ENCODE results near the gene FOXN1.
"Not testable (repeated sequence)": the region's sequence is repeated elsewhere in the genome, so short reads cannot be mapped to it uniquely, and the experiment has no call there.

Gene FOXN1

DNA sequence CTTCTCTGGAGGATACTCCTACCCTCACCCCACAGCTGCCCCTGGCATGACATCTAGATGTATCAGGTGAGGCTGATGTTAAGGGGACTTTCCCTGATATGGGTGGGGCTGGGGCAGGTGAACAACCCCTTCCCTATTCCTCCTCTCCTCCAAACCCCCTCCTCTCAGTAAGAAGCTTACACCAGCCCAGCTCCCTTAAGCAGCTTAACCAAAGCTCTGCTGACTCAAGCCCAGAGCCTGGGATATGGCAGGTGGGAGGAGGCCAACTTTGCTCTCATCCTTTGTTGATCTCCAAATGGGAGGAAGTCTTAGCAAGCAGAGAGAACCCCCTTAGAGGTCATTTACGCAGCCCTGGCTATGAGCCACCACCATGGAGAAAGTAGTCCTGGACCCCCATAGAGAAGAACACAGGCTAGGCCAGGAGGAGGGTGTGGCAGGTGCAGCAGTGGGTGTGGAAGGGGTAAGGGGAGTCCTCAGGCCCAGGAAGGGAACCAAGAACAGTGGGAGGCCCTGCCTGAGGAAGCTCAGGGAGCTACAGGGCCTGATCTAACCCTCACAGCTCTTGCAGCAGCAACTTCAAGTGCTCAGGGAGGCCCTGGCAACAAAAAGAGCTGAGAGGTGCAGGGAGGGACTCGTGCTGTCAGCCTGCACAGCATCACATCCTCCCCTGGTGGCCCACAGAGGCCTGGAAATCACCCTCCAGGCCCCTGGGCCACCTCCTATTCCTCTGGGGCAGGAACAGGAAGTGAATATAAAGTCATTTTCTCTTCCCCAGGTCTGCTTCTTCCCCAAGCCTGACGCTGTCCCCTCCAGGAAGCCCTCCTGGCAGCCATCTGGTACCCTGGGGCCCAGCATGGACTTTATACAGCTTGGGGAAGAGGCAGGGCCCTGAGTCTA lies 43.3 kb downstream of the FOXN1 start:
- DNase-seq: peak; percentile 72

DNA sequence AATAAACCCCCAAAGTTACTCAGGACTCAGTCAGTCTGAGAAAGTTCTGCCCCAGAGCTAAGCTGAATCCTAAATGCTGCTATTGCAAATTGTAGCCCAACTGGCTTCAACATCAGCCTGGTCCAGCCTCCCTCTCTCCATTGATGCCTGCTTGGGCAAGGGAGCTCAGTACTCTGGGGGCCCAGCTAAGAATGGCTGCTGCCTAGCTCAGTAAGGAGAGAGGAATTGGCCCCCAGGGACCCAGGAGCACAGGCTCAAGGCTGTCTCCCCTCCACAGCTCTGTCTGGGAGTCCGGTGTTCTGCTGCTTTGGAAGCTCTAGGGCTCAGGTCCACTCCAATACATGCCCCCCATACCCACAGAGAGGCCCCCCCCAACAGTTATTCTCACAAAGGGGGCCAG lies 44.7 kb downstream of the FOXN1 start:
- no peak for DNase-seq

DNA sequence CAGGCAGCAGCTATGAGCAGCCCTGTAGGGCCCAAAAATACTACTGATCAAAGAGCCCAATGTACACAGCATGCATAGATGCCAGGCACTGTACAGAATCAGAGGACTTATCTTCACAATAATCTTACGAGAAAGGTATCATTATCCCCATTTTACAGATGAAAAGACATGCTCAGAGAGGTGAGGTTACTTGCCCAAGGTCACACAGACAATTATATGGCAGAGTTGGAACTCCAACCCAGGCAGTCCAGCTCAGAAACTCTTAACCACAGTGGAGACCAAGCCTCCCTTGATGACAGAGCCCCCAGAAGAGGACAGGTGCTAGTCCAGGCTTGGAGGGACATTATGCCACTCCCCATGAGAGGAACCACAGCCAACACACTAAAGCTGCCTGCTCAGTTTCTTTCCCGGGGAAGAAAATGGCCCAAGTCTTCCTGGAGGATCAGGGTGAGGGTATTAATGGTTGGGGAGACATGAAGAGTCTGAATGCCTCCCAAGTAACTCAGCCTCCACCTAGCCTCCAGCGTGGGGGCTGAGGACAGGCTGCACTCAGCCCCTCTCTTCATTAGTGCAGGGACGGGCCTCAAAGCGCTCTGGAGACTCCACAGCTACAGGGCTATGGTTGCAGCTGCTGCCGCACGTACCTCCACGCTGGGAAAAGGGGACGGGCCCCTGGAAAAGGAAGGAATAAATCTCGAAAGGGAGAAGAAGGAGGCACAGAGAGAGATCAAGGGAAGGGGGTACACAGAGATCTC lies 45.5 kb downstream of the FOXN1 start:
- no peak for DNase-seq

DNA sequence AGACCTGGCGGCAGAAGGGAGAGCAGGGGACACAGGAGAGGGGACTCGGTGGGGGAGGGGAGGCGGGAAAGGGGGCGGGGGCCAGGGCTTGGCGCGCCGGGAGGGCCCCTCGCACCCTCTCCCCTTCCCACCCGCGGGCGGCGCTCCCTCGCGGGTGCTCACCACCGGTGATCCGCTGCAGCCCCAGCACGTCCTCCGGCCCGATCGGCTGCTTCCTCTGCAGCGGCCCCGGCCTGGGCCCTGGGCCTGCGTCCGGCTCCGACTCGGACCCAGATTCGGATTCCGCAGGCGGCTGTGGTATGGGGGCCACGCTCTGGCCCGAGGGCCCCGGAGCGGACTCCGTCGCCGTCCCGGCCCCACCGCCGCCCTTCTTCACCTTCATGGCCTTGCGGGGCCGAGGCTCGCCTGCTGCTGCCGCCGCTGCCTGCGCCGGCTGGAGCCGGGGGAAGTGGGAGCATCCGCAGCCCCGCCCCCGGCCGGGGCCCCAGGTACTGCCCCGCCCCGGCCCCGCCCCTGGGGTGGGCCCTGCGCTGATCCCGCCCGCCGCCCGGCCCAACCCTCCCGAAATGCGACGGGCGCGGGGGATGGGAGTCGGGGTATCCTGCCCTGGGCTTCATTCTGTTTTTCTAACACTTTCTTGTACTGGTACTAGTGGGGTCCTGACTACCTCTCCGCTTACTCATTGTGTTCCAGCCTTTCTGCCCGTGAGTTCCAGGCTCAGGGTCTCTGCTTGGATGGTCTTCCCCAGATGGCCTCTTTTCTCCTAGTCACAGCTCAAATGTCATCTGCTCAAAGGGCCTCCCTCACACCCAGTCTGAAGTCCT lies 46.2 kb downstream of the FOXN1 start, which contains the start of gene UNC119:
Gene UNC119 (minus strand): TSS at position 449 of the 824 bp plus-strand sequence. CDS start 67 bp downstream, at position 382.
- DNase-seq: peak; percentile 50

DNA sequence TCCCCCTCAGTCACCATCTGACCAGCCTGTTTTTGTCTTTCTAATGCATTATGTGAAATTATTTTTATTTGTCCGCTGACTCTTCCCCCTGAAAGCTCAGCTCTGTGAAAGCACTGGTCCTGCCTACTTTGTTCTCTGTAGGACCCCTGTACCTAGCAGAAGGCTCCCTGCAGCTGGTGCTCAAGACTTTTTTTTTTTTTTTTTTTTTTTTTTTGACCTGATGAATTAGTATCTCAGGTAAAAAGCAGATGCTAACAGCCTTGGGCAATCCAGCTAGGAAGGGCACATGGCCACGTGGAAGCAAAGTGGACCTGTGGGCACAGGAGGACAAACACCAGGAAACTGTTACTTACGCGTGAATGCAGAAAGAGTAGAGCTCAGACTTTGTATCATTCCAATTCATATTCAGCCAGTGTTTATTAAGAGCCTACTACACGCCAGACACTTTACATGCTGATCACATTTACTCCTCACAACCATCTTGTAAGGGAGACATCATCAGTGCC lies 46.9 kb downstream of the FOXN1 start:
- DNase-seq: no peak

DNA sequence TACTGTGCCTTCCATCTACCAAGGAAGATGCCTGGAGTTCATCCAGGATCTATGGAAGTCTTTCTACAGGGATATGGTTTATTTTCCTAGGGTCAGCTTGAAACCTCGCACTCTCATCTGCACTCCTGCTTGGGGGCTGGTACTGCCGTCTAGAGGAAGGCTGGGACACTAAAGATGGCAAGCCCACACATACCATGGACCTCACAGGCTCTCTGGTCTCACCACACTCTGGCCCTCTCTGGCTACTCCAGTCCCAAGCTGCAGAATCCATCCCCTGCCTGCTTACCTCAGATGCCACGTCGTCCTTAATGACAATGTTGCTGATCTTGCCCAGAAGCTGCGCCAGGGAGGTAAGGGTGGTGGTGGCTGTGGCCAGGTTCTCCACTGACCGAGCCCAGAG lies 48.4 kb downstream of the FOXN1 start:
- DNase-seq: no peak

DNA sequence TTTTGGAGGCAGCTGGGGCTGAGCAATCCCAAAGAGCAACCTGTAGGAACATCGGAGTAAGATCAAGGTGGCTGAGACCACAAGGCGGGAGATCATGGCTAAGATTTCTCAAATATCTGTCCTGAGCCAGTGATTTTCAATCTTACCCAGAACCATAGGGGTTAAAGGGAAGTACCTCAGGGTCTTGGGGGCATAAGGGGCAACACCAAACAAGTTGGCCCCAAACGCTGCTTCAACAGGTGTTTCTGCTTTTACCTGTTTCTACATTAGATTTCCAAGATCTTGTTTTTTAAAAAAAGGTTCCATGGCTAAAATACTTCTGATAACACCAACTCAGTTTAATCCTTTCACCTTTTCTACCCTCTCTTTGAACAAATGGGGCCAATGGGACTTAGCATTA lies 48.9 kb downstream of the FOXN1 start:
- no peak for DNase-seq

DNA sequence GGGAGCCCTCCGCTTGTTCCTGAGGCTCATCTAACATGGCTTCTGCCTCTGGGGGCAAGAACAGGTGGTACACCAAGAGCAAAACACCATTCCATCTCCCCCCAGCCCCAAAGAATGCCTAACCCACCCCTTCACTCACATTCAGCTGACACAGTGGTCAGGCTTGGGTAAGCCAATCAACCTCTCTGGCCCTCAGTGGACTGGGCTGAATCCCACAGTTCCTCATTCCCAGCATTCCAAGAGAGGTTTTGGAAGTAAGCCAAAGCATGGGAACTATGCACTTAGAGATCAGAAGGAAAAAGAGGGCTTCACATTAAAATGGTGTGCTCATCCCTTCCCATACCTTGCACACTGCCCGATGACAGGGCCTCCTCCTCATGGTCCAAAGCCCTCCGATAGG lies 57.3 kb downstream of the FOXN1 start:
- DNase-seq: no peak

DNA sequence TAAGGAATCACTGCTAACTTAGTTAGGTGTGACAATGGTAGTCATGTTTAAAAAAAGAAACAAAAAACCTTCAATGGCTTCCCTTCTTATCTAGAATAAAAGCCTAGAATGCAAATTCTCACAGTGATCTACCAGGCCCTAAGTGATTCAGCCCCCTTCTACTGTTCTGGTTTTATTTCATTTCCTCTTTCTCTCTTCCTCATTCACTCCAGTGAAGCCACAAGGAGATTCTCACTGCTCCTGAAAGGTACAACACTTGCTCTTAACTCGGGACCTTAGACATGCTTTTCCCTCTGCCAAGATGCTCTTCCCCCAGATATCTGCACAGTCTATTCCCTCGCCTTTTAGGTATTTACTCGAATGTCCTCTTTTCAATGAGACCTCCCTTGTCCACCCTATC lies 61.5 kb downstream of the FOXN1 start:
- DNase-seq: no peak

DNA sequence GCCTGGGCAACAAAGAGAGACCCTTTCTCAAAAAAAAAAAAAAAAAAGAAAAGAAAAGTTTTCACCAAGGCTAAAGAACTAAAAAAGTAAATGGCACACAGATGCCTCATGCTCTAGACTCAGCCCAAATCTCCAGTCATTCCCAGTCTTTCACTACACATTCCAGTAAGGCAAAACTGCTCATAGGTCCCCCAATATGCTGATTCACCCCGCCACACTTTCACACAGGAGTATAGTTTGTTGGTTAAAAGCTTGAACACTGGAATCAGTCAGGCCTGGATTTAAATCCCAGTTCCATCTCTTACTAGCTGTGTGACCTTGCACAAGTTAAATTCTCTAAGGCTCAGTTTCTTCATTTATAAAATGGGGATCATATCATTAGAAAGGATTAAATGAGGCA lies 63.3 kb downstream of the FOXN1 start:
- no peak for DNase-seq

DNA sequence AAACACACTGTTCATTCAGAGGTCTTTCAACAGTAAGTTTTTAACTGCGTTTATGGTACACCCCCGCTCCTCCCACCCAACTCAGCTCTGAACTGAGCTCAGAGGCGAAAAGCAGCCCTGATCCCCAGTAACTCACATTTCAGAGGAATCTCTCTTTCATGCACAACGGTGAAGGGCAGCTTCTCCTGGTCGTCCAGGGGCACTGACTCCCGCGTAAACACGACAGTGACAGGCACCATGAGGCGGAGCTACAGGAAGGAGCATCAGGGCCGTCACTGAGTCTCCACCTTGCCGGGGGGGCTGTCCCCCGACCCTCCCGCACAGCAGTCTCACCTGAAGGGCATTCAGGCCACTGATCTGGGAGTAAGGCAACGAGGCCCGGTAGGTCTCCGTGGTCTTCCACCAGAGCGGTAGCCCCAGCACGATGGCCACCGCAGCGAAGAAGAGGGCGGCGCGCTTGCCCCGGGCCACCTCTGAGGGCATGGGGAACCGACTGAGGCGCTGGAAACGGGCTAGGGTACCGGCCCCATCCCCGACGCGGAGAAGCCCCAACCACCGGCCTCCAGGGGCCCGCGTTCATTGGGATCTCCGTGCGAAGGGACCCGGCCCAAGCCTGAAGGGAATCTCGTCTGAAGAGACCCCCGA lies 64.7 kb downstream of the FOXN1 start:
- peak; percentile 42 for DNase-seq

DNA sequence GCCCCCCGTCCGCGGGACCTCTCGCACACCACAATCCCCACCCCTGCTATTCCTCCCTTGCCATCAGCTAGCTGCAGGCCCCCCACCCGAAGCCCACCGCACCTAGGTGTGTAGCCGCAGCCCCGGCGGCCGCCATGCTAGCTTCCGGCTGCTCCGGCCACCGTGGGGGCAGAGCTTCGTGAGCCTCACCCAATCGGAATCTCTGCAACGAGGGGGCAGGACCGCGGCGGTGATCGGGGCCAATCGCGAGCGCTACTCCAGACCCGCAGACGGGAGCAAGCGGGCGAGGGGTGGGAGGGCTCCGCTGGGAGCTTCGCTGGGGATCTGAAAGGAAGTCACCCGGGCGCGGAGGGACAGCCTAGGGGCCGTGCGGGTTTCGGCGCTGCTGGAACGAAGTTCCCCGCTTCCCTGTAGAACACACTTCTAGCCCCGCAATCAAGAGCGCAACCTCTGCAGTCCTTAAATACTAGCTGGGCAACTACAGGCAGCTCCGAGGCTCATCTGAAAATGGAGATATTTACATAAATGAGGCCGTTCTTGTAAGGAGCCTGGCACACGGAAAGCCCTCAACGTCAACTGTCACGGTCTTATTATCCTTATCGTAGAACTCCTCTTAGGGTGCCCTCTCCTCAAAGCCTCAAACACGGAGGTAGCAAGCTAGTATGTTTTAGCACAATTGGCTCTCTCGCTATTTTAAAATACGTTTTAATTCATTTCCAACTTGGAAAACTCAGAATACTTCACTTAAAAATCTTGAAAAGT lies 65.4 kb downstream of the FOXN1 start, which contains the start of gene PIGS:
Gene PIGS (minus strand): TSS at position 164 of the 762 bp plus-strand sequence. CDS start 28 bp downstream, at position 136.
- peak; percentile 87 for DNase-seq

DNA sequence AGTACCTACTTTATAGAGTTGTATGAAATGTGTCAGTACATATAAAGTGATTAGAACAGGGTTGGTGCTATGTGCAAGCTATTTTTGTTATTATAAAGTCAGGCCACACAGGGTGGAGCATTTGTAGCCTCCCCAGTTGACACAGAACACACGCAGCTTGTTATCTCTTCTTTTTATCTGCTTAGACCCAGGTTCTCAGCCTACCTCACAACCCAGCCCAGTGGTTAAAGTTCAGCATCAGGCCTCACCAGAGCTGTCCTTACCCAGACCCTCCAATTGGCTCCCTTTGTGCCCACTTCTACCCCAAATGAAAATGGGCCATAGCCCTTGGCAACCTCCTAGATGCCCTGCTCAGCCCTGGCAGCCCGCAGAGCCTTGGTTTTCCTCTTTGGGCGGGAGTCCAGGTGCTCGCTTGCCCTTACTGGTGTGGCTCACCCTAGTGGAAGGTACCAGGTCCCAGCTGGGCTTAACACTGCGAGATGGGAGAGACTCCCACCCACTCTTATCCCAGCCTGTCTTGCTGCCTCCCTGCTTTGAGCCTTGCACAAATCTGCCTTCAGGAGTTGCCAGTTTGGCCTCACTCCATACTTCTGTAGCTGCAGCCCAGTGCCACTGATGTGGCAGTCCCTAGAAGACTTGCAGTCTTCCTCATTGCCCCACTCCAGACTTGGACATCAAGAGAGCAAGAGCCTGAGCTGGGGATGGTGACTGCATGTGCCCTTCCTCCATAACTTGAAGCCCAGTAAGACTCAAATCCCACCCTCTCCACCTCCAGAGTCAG lies 66.3 kb downstream of the FOXN1 start:
- no peak for DNase-seq

DNA sequence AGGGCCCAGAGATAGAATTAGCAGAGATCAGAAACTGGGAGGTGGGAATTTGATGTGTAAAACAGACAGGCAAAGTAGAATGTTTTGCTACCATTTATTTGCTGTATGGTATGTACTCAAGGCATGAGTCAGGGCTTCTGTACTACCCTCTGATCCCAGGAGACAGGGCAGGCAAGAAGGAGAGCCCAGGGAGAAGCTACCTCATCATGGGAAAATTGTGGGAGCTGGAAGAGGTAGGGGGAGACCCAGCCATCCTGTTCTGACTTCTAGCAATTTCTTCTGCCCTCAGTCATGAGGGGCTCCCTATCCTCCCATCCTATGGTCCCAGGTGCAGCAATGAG lies 66.9 kb downstream of the FOXN1 start:
- no peak for DNase-seq

DNA sequence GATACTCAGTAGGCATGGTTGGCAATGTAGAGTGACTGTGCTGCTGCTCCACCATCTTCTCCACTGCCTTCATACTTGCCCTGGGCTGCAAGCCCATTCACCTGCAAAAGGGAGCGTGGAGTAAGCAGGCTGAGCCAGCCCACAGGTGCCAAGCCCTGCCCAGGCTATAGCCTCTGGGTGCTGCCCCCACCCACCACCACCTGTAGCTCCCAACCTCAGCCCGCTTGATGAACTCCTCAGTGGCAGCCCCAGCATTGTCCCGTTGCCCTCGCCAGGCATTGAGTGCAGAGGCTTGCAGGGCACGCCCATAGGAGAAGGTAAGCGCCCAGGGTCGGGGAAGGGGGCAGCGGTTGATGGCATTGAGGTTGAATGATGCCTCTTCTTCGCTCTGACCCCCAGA lies 67.4 kb downstream of the FOXN1 start:
- DNase-seq: no peak

DNA sequence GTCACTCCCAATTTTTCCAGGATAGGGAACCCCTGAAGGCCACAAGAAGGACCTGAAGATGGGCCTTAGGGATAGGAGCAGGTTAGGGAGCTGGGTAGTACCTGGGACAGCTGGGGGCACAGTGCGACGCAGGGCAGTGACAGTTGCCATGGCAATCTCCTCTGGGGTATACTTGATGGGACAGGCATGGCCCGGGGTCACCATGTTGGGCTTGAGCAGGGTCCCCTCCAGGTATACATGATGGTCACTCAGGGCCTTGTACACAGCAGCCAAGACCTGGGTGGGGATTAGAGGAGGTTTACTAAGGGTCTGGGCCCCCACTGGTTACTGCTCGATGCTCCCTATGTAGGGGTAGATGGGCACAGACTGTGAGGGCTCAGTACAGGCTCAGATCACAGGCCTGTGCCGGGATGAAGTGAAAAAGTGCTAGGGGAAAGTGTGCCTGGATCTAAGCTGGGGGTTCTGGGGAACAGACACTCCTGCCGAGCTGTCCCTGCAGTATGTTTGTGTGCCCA lies 67.9 kb downstream of the FOXN1 start:
- no peak for DNase-seq

DNA sequence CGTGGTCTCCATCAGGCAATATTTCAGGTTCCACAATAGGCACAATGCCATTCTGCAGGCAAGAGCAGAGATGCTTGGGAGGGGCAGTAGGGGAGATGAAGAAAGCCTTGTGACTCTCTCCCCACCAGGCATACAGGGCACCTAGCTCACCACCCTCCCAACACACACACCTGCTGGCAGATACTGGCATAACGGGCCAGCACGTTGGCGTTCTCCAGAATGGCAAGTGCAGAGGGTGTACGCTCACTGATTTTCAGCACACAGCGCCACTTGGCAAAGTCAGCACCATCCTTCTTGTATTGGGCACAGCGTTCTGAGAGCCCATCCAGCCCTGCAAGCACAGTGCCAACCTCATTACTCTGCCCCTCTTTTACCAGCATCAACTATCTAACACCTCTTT lies 68.4 kb downstream of the FOXN1 start:
- no peak for DNase-seq

DNA sequence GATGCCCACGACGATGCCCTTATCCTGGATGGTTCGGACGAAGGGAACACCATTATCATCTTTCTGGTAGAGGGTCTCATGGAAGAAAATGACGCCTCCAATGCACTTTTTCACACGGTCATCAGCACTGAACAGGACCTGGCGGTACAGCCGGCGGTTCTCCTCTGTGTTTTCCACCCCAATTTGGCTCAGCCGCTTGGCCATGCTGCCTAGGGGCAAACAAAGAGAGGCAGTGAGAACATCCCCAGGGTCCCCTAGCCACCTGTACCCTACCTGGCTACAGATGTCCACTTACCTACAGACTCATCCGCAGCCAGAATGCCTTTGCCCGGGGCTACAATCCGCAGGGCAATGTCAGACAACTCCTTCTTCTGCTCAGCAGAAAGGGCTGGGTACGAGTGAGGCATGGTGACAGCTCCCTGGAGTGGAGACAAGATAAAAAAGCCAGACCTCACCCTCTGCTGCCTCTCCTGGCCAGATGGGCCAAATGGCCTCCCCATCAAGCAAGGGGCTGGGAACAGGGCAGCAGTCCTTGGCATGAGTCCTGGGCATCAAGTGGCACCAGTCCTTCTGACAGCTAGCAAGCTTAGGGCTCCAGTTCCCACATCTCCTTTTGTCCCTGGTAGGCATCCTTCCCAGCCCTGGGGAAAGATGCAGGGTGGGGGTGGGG lies 69.1 kb downstream of the FOXN1 start:
- DNase-seq: no peak

DNA sequence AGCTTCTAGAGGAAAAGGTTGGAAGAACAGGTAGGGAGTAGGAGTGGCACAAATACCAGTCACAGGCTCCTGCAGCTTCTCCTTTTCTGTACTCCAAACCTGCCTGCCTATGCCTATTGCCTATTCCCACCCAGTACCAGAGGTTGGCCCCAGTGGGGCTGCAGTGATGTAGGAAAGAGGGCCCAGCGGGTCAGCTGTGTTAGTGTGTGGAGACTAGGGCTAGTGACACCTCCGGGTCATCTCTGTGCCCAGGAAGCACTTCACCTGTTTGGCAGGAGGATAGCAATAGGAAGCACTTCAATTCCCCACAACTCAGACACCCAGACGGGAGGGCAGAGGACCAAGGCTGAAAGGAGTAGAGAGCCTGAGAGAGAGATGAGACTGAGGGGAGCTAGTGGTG lies 69.9 kb downstream of the FOXN1 start:
- DNase-seq: not testable (repeated sequence)

Measured in CD4-positive, alpha-beta T cell treated with Interleukin-4 for 4 hours (primary cell).